ENCODE data around the gene MRPL54.

MRPL54 gene

GRCh38 chr19:3770136-3770999 is 7.9 kb downstream of the MRPL54 start:
- Histone ChIP-seq H3K4me1 (ENCODE audit: insufficient read depth, poor library complexity, severe bottlenecking) (no peaks in the 10 kb centered on the region), H3K27ac (ENCODE audit: poor library complexity, severe bottlenecking) (no peak overlapping the region)
- TF ChIP-seq, protein P1, sequence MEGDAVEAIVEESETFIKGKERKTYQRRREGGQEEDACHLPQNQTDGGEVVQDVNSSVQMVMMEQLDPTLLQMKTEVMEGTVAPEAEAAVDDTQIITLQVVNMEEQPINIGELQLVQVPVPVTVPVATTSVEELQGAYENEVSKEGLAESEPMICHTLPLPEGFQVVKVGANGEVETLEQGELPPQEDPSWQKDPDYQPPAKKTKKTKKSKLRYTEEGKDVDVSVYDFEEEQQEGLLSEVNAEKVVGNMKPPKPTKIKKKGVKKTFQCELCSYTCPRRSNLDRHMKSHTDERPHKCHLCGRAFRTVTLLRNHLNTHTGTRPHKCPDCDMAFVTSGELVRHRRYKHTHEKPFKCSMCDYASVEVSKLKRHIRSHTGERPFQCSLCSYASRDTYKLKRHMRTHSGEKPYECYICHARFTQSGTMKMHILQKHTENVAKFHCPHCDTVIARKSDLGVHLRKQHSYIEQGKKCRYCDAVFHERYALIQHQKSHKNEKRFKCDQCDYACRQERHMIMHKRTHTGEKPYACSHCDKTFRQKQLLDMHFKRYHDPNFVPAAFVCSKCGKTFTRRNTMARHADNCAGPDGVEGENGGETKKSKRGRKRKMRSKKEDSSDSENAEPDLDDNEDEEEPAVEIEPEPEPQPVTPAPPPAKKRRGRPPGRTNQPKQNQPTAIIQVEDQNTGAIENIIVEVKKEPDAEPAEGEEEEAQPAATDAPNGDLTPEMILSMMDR (IDR thresholded peaks at IDR 0.05; ENCODE audit: poor library complexity, severe bottlenecking), result no peak

GRCh38 chr19:3771000-3771905 is 8.8 kb downstream of the MRPL54 start:
- Histone ChIP-seq H3K4me3 (ENCODE audit: severe bottlenecking) (no peak overlapping the region), H3K4me1 (ENCODE audit: insufficient read depth, poor library complexity, severe bottlenecking) (no peaks in the 10 kb centered on the region), H3K9me3 (ENCODE audit: severe bottlenecking) (no peaks in the 10 kb centered on the region), H3K36me3 (ENCODE audit: low read depth) (0 out of 2 replicates have a peak, but pooled peaks cover 2% of the 10 kb centered on the region), H3K27me3 (ENCODE audit: insufficient read depth, poor library complexity, severe bottlenecking) (no peaks in the 10 kb centered on the region), H3K27ac (ENCODE audit: poor library complexity, severe bottlenecking) (no peak overlapping the region)
- TF ChIP-seq, protein P1 (IDR thresholded peaks at IDR 0.05; ENCODE audit: poor library complexity, severe bottlenecking), result no peak
- no peak for DNase-seq (ENCODE audit: low spot score)
- ATAC-seq (ENCODE audit: low read depth), result no peak

More at GRCh38 chr19:3770136-3770999, 7.9 kb downstream of the MRPL54 start:
- ATAC-seq (ENCODE audit: low read depth), result no peak
- DNase-seq (ENCODE audit: low spot score), result no peak
- Histone ChIP-seq H3K9me3 (ENCODE audit: severe bottlenecking) (no peaks in the 10 kb centered on the region), H3K36me3 (ENCODE audit: low read depth) (peaks cover 4% of the 10 kb centered on the region; the same call in 1 of the 2 replicates), H3K4me3 (ENCODE audit: severe bottlenecking) (no peak overlapping the region), H3K27me3 (ENCODE audit: insufficient read depth, poor library complexity, severe bottlenecking) (no peaks in the 10 kb centered on the region)

GRCh38 chr19:3771906-3772455 is 9.5 kb downstream of the MRPL54 start, which contains the start of gene RAX2:
Gene RAX2, minus strand, starts transcription at chr19:3772228. Its CDS starts 486 bp downstream, at chr19:3771742.
- H3K27me3 ChIP-seq (ENCODE audit: insufficient read depth, poor library complexity, severe bottlenecking), result no peaks in the 10 kb centered on the region
- ATAC-seq (ENCODE audit: low read depth) (0 out of 3 replicates have a peak, but pooled peaks have one; percentile 38), DNase-seq (ENCODE audit: low spot score) (no peak)
- H3K4me1 ChIP-seq (ENCODE audit: insufficient read depth, poor library complexity, severe bottlenecking), result no peaks in the 10 kb centered on the region
- no peaks in the 10 kb centered on the region for H3K9me3 ChIP-seq (ENCODE audit: severe bottlenecking)
- H3K4me3 ChIP-seq (ENCODE audit: severe bottlenecking), result no peak within 1 kb of the TSS
- TF ChIP-seq, protein P1 (IDR thresholded peaks at IDR 0.05; ENCODE audit: poor library complexity, severe bottlenecking), result no peak
- no peak within 1 kb of the TSS for H3K27ac ChIP-seq (ENCODE audit: poor library complexity, severe bottlenecking)
- no peaks in the 10 kb centered on the region for H3K36me3 ChIP-seq (ENCODE audit: low read depth)

GRCh38 chr19:3773814-3774515 is 11.5 kb downstream of the MRPL54 start:
- Histone ChIP-seq H3K4me3 (ENCODE audit: severe bottlenecking) (no peak overlapping the region), H3K27me3 (ENCODE audit: insufficient read depth, poor library complexity, severe bottlenecking) (no peaks in the 10 kb centered on the region), H3K9me3 (ENCODE audit: severe bottlenecking) (no peaks in the 10 kb centered on the region), H3K27ac (ENCODE audit: poor library complexity, severe bottlenecking) (no peak overlapping the region), H3K4me1 (ENCODE audit: insufficient read depth, poor library complexity, severe bottlenecking) (no peaks in the 10 kb centered on the region), H3K36me3 (ENCODE audit: low read depth) (no peaks in the 10 kb centered on the region)
- ATAC-seq (ENCODE audit: low read depth) (no peak), DNase-seq (ENCODE audit: low spot score) (no peak)
- TF ChIP-seq, protein P1 (IDR thresholded peaks at IDR 0.05; ENCODE audit: poor library complexity, severe bottlenecking), result no peak
